ENCODE measurements around the gene C12orf56.
A peak's percentile ranks its signal among the peaks of the same experiment; 100 is the strongest.

Gene C12orf56

DNA sequence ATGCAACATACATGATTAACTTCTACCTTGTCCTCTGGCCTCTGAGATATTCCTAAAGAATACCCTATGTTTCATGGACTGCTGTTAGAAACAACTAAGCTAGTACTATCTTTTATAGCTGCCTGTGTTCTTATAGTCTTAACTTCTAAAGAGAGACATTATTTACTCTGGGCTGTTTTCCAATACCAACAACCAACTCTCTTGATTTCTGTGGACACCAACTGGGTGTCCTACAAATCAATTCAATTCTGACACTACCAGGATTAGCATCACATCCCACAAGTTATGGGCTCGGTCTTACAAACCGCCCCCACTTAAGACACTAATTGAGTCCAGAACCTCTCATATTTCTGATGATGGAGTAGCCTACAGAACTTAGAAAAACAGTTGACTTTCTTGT lies 21.9 kb upstream of the C12orf56 start:
- Histone ChIP-seq H3K4me1 (ENCODE audit: control insufficient read depth, insufficient read depth, low read length) (no peaks in the 10 kb centered on the region; the same call in 1 of the 2 replicates), H3K4me3 (ENCODE audit: low read length) (no peak overlapping the region), H3K27me3 (ENCODE audit: control insufficient read depth, insufficient read depth, low read length) (no peaks in the 10 kb centered on the region), H3K36me3 (ENCODE audit: control insufficient read depth, insufficient read depth, low read length) (peaks cover 15% of the 10 kb centered on the region; the same call in 1 of the 2 replicates), H3K27ac (ENCODE audit: low read length) (no peak overlapping the region), H3K9me3 (ENCODE audit: control insufficient read depth, insufficient read depth, low read length) (no peaks in the 10 kb centered on the region)
- WGBS (ENCODE audit: insufficient coverage, insufficient read length): no CpG with 5 or more reads among the region's 2 CpGs
- DNase-seq (ENCODE audit: low read depth, low spot score): no peak

DNA sequence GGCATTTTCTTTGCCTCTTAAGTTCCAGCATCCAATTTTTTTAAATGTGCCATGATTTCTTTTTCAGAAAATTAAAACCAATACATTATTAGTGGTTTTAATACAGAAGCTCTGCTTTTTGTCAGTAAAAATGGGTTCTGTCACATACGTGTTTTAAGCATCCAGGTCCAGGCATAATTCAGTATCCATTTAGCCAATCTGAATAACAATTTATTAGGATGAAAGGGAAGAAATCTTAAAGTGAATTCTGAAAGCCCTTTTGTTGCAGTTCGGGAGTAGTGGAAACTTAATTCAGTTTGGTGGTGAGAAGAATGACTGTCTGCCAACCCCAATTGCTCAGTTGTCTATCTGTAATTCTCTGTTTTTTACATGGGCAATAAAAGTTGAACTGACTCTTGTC lies 20.9 kb upstream of the C12orf56 start:
- Histone ChIP-seq H3K27me3 (ENCODE audit: control insufficient read depth, insufficient read depth, low read length) (no peaks in the 10 kb centered on the region), H3K27ac (ENCODE audit: low read length) (no peak overlapping the region), H3K9me3 (ENCODE audit: control insufficient read depth, insufficient read depth, low read length) (no peaks in the 10 kb centered on the region), H3K4me1 (ENCODE audit: control insufficient read depth, insufficient read depth, low read length) (no peaks in the 10 kb centered on the region; the same call in 1 of the 2 replicates), H3K4me3 (ENCODE audit: low read length) (no peak overlapping the region), H3K36me3 (ENCODE audit: control insufficient read depth, insufficient read depth, low read length) (peaks cover 15% of the 10 kb centered on the region; the same call in 1 of the 2 replicates)
- no CpG with 5 or more reads among the region's 2 CpGs for WGBS (ENCODE audit: insufficient coverage, insufficient read length)
- no peak for DNase-seq (ENCODE audit: low read depth, low spot score)

DNA sequence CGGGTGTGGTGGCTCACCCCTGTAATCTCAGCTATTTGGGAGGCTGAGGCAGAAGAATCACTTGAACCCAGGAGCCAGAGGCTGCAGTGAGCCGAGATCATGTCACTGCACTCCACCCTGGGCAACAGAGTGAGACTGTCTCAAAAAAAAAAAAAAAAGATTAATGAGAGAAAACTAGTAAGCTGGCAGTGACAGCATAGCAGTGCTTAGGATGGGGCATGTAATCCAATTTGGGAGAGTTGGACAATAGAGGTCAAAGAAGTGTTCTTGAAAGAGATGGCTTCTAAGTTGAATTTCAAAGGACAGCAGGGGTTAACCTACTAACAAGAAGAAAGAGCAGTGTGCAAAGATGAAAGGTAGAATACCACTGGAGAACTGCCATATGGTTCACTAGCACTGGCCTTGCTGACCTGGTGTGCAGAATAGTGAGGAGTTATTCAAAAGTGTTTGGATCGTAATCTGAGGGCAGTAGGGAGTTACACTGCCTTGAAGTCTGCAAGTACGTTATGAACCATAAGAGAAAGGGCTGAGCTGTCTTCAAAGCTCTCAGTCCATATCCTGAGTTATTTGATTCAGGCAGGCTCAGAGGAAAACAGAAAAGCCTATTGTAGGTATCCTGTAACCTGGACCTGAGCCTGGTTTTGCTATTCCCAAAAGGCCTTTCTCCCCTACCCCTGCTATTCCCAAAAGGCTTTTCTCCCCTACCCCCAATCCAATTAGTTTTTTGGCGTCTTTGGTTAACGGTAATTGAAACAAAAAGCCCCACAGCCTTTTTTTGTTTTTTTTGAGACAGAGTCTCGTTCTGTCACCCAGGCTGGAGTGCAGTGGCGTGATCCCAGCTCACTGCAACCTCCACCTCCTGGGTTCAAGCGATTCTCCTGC lies 17.0 kb upstream of the C12orf56 start:
- WGBS (ENCODE audit: insufficient coverage, insufficient read length): no CpG with 5 or more reads among the region's 9 CpGs
- H3K27ac ChIP-seq (ENCODE audit: low read length): no peak overlapping the region
- H3K36me3 ChIP-seq (ENCODE audit: control insufficient read depth, insufficient read depth, low read length): peaks cover 8% of the 10 kb centered on the region; the same call in 1 of the 2 replicates
- no peak for DNase-seq (ENCODE audit: low read depth, low spot score)
- H3K9me3 ChIP-seq (ENCODE audit: control insufficient read depth, insufficient read depth, low read length): no peaks in the 10 kb centered on the region
- no peak overlapping the region for H3K4me3 ChIP-seq (ENCODE audit: low read length)
- H3K4me1 ChIP-seq (ENCODE audit: control insufficient read depth, insufficient read depth, low read length): no peaks in the 10 kb centered on the region; the same call in 1 of the 2 replicates
- no peaks in the 10 kb centered on the region for H3K27me3 ChIP-seq (ENCODE audit: control insufficient read depth, insufficient read depth, low read length)

DNA sequence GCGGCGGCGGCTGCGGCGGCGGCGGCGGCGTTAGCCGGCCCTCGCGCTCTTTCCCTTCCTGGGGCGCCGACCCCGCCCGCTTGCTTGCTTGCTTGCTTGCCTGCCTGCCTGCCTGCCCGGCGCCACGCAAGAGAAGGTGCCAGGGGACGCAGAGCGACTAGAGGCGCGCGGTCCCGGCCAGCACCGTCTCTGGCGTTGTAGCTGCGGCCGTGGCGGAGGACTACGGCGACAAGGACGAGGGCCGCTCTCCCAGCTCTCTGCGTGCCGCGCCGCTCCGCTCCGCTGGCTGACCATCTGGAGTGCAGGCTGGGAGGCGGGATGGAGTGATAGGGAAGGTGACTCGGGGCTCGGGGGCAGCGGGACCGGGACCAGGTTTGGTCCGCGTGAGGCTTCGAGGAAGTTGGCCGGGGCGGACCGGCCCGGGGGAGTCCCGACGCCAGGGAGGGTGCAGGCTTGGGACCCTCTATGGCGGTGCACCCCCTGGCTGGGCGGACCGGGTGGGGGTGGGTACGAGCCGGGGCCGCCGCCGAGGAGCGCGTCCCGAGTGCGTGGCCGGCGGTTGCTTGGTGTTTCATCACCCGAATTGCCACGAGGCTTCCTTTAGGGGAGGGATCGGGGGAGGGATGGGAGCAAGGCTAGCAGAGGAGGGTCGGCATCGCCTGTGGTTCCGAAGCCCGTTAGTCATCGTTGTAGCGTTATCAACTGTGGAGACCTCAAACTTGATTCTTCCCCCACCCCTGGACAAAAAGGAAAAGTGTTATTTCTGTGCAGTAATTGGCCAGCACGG lies 14.1 kb upstream of the C12orf56 start:
- no CpG with 5 or more reads among the region's 78 CpGs for WGBS (ENCODE audit: insufficient coverage, insufficient read length)
- Histone ChIP-seq H3K27ac (ENCODE audit: low read length) (no peak overlapping the region), H3K27me3 (ENCODE audit: control insufficient read depth, insufficient read depth, low read length) (no peaks in the 10 kb centered on the region), H3K36me3 (ENCODE audit: control insufficient read depth, insufficient read depth, low read length) (no peaks in the 10 kb centered on the region), H3K4me3 (ENCODE audit: low read length) (peak overlapping the region; percentile 95), H3K9me3 (ENCODE audit: control insufficient read depth, insufficient read depth, low read length) (no peaks in the 10 kb centered on the region), H3K4me1 (ENCODE audit: control insufficient read depth, insufficient read depth, low read length) (no peaks in the 10 kb centered on the region; the same call in 1 of the 2 replicates)
- DNase-seq (ENCODE audit: low read depth, low spot score): no peak

DNA sequence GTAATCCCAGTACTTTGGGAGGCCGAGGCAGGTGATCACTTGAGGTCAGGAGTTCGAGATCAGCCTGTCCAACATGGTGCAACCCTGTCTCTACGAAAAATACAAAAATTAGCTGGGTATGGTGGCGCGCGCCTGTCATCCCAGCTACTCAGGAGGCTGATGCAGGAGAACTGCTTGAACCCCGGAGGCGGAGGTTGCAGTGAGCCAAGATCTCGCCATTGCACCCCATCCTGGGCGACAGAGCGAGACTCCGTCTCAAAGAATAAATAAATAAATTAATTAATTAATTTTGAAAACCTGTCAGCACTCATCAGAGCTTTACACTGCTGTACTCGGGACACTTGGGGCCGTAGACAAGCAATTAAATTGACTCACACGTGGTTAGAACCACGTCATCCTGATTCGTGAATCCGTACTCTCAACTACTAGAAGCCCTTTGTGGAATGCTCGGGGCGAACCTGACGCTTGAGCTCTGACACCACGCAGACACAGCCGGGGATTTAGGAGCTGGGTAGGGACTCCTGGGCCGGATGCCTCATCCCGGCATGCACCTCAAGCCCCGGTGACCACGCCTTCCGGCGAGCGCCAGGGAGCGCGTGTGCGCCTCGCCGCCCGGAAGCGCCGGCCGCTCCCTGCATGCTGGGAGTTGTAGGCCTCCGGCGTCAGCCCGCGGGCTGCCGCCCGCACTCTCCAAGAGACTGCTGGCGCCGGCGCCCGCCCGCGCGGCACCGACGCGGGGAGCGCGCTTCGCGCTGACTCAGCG lies 13.3 kb upstream of the C12orf56 start, which contains the start of gene XPOT:
Gene XPOT, plus strand, starts transcription at position 686 of the 763 bp plus-strand sequence. CDS start 5,644 bp downstream, outside the sequence.
- no CpG with 5 or more reads among the region's 60 CpGs for WGBS (ENCODE audit: insufficient coverage, insufficient read length)

DNA sequence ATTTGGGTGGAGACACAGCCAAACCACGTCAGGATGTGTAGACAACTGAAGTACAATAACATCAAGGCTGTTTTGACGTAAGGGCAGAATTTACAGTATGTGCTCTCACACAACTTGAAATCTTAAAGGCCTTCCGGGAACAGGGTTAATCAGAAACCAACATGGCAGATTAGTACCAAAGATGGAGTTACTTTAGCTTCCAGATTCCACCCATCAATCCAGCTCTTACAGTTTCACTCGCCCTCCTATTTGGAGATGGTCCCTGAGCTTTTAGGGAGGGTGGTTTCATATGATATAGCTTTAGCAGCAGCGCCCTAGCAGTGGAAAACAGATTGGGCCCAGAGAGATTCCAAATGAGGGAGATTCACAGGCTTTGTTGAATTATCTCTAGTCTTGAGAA lies 11.6 kb upstream of the C12orf56 start:
- no peak for DNase-seq (ENCODE audit: low read depth, low spot score)
- Histone ChIP-seq H3K4me1 (ENCODE audit: control insufficient read depth, insufficient read depth, low read length) (no peaks in the 10 kb centered on the region; the same call in 1 of the 2 replicates), H3K27ac (ENCODE audit: low read length) (no peak overlapping the region), H3K4me3 (ENCODE audit: low read length) (no peak overlapping the region), H3K36me3 (ENCODE audit: control insufficient read depth, insufficient read depth, low read length) (no peaks in the 10 kb centered on the region), H3K9me3 (ENCODE audit: control insufficient read depth, insufficient read depth, low read length) (no peaks in the 10 kb centered on the region), H3K27me3 (ENCODE audit: control insufficient read depth, insufficient read depth, low read length) (no peaks in the 10 kb centered on the region)
- no CpG with 5 or more reads among the region's 5 CpGs for whole genome bisulfite sequencing (ENCODE audit: insufficient coverage, insufficient read length)

More for the DNA sequence above, 13.3 kb upstream of the C12orf56 start, which contains the start of gene XPOT:
- Histone ChIP-seq H3K4me3 (ENCODE audit: low read length) (peak within 1 kb of the TSS; percentile 95), H3K9me3 (ENCODE audit: control insufficient read depth, insufficient read depth, low read length) (no peaks in the 10 kb centered on the region), H3K27me3 (ENCODE audit: control insufficient read depth, insufficient read depth, low read length) (no peaks in the 10 kb centered on the region), H3K4me1 (ENCODE audit: control insufficient read depth, insufficient read depth, low read length) (no peaks in the 10 kb centered on the region; the same call in 1 of the 2 replicates), H3K27ac (ENCODE audit: low read length) (no peak within 1 kb of the TSS), H3K36me3 (ENCODE audit: control insufficient read depth, insufficient read depth, low read length) (no peaks in the 10 kb centered on the region)
- DNase-seq (ENCODE audit: low read depth, low spot score): peak; percentile 95

DNA sequence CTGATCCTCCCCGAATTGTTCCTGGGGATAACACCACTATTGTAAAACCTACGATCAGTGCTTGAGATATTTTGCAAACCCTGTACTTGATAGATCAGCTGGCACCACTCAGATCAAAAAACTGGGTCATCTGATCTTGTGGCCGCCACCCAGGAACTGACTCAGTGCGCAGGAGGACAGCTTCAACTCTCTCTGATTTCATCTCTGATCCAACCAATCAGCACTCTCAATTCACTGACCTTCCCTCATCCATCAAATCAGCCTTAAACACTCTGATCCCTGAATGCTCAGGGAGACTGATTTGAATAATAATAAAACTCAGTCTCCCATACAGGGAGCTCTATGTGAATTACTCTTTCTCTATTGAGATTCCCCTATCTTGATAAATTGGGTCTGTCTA lies 9.5 kb upstream of the C12orf56 start:
- no peaks in the 10 kb centered on the region for H3K9me3 ChIP-seq (ENCODE audit: control insufficient read depth, insufficient read depth, low read length)
- no peaks in the 10 kb centered on the region for H3K27me3 ChIP-seq (ENCODE audit: control insufficient read depth, insufficient read depth, low read length)
- no peaks in the 10 kb centered on the region; the same call in 1 of the 2 replicates for H3K4me1 ChIP-seq (ENCODE audit: control insufficient read depth, insufficient read depth, low read length)
- no peaks in the 10 kb centered on the region for H3K36me3 ChIP-seq (ENCODE audit: control insufficient read depth, insufficient read depth, low read length)
- no CpG with 5 or more reads among the region's 4 CpGs for WGBS (ENCODE audit: insufficient coverage, insufficient read length)
- no peak for DNase-seq (ENCODE audit: low read depth, low spot score)
- H3K4me3 ChIP-seq (ENCODE audit: low read length): no peak overlapping the region
- no peak overlapping the region for H3K27ac ChIP-seq (ENCODE audit: low read length)

DNA sequence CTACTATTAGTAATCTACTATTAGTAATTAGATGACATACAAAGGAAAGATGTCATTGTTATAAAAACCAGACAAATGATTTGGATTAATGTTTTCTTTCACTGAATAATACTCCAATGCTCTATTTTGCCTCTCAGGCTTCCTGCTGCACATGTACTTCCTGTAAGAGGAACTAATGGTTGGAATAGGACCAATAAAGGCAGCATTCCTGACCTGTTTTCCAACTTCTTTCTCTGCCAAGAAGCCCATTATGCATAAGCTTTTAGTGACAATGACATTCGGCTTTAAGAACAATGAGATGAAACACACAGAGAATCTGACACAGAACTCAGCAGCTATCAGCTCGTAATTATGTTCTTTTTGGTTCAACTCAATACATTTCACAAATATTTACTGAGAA lies 5.2 kb upstream of the C12orf56 start:
- Histone ChIP-seq H3K27ac (ENCODE audit: low read length) (no peak overlapping the region), H3K4me3 (ENCODE audit: low read length) (no peak overlapping the region), H3K9me3 (ENCODE audit: control insufficient read depth, insufficient read depth, low read length) (no peaks in the 10 kb centered on the region), H3K4me1 (ENCODE audit: control insufficient read depth, insufficient read depth, low read length) (no peaks in the 10 kb centered on the region), H3K36me3 (ENCODE audit: control insufficient read depth, insufficient read depth, low read length) (no peaks in the 10 kb centered on the region), H3K27me3 (ENCODE audit: control insufficient read depth, insufficient read depth, low read length) (no peaks in the 10 kb centered on the region)
- no CpG with 5 or more reads among the region's 2 CpGs for WGBS (ENCODE audit: insufficient coverage, insufficient read length)
- no peak for DNase-seq (ENCODE audit: low read depth, low spot score)

DNA sequence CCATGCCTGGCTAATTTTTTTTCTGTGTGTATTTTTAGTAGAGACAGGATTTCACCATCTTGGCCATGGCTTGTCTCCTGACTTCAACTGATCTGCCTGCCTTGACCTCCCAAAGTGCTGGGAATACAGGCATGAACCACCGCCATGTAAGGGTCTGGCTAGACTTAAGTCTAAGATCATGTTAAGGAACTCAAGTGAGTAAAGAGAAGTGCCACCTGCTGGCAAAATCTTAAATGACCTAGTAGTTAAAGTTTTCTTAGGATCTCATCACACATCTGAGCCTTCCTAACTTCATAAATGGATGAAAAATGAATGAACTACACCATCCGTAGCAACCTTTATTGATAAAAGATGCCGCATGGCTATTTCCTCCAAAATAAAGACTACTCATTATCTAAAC lies 1.7 kb upstream of the C12orf56 start:
- Histone ChIP-seq H3K9me3 (ENCODE audit: control insufficient read depth, insufficient read depth, low read length) (no peaks in the 10 kb centered on the region), H3K36me3 (ENCODE audit: control insufficient read depth, insufficient read depth, low read length) (no peaks in the 10 kb centered on the region; the same call in 1 of the 2 replicates), H3K4me3 (ENCODE audit: low read length) (no peak overlapping the region), H3K4me1 (ENCODE audit: control insufficient read depth, insufficient read depth, low read length) (no peaks in the 10 kb centered on the region), H3K27me3 (ENCODE audit: control insufficient read depth, insufficient read depth, low read length) (no peaks in the 10 kb centered on the region), H3K27ac (ENCODE audit: low read length) (no peak overlapping the region)
- no CpG with 5 or more reads among the region's 3 CpGs for WGBS (ENCODE audit: insufficient coverage, insufficient read length)
- no peak for DNase-seq (ENCODE audit: low read depth, low spot score)

DNA sequence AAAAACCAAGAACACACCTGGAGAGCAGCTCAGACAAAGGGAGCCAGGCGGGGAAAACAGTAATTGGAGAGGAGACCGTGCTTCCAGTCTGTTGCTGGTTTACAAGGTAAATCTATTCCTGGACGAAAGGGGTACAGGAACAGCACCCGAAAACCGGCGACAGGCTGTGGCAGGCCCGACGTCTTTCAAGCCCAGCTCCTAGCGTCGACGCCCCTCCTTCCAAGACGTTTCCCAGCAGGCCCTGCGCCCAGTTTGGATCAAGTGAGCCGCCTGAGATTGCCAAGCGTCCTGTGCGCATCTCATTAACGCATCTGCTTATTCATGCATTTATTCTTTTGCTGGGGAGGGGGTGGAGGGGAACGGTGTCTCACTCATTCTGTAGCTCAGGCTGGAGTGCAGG lies 1.4 kb downstream of the C12orf56 start:
- no CpG with 5 or more reads among the region's 18 CpGs for WGBS (ENCODE audit: insufficient coverage, insufficient read length)
- H3K4me3 ChIP-seq (ENCODE audit: low read length): no peak overlapping the region
- no peaks in the 10 kb centered on the region for H3K9me3 ChIP-seq (ENCODE audit: control insufficient read depth, insufficient read depth, low read length)
- H3K36me3 ChIP-seq (ENCODE audit: control insufficient read depth, insufficient read depth, low read length): no peaks in the 10 kb centered on the region; the same call in 1 of the 2 replicates
- DNase-seq (ENCODE audit: low read depth, low spot score): no peak
- H3K4me1 ChIP-seq (ENCODE audit: control insufficient read depth, insufficient read depth, low read length): no peaks in the 10 kb centered on the region
- H3K27ac ChIP-seq (ENCODE audit: low read length): no peak overlapping the region
- no peaks in the 10 kb centered on the region for H3K27me3 ChIP-seq (ENCODE audit: control insufficient read depth, insufficient read depth, low read length)

Measured in iPS DF 6.9 (cell line).